HCT116 (cell line): ENCODE results near the gene ZNF423.

Experiments used
- POLR2A ChIP-seq: IDR thresholded peaks from 2 replicates; pipeline ENCODE4 v1.7.0; 2011; ENCODE audit warnings: borderline replicate concordance; ENCODE audit not compliant: insufficient read depth, insufficient read length; ENCODE audit errors: extremely low read depth
- POLR2AphosphoS5 ChIP-seq: IDR thresholded peaks from 2 replicates; pipeline ENCODE4 v1.6.1; 2011; ENCODE audit warnings: mild to moderate bottlenecking, low read depth, low read length, moderate library complexity
- TCF7L2 ChIP-seq: IDR thresholded peaks from 2 replicates; pipeline ENCODE4 v1.7.0; 2011; ENCODE audit warnings: borderline replicate concordance, inconsistent platforms; ENCODE audit not compliant: insufficient read depth, insufficient read length; ENCODE audit errors: extremely low read depth
- ZNF274 ChIP-seq: fragments of 200-500 bp; sonication (Bioruptor generic); IDR thresholded peaks from 2 replicates; pipeline ENCODE4 v1.6.1; 2014; ENCODE audit warnings: mild to moderate bottlenecking, low read depth, low read length, inconsistent platforms
- TF ChIP-seq, protein P1 (sequence below): IDR thresholded peaks from 2 replicates; pipeline ENCODE4 v1.6.1; 2012; ENCODE audit warnings: low read depth
- TF ChIP-seq, protein P2 (sequence below), 3 experiments: fragments of 200-600 bp in 1 of 3; sonication (generic) in 1 of 3; IDR thresholded peaks in 2 of 3; conservative IDR thresholded peaks in 1 of 3; 2 replicates each; pipeline ENCODE4 v1.5.1; 2012 to 2017; ENCODE audit warnings: low read depth in 2 of 3, low read length in 2 of 3, antibody characterized with exemption in 1 of 3, borderline replicate concordance in 1 of 3, control low read depth in 1 of 3, mild to moderate bottlenecking in 1 of 3, mixed read lengths in 1 of 3, mixed run types in 1 of 3, moderate library complexity in 1 of 3; ENCODE audit not compliant: insufficient read depth in 1 of 3

DNA sequence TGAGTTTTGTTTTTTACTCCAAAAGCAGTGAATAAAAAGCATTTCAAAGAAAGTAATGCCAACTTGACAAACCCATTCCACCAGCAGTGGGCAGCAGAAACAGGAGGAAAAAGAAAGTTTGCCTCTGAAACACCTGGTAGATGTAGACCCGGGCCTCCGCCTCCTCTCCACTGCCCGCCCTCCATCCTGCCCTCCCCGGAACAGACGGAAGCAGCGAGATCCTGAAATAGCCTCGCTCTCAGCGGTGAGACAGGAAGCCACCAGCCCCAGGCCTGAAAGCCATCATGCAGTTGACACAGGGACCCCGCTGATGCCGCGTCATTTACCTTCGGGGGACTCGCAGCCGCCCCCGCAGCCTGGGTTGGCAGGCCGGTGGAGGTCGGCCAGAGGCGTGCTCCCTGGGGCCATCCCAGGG is 414.5 kb downstream of the ZNF423 start:
- TF ChIP-seq TCF7L2: no peak
- no peak for TF ChIP-seq POLR2A
- TF ChIP-seq, protein P1, sequence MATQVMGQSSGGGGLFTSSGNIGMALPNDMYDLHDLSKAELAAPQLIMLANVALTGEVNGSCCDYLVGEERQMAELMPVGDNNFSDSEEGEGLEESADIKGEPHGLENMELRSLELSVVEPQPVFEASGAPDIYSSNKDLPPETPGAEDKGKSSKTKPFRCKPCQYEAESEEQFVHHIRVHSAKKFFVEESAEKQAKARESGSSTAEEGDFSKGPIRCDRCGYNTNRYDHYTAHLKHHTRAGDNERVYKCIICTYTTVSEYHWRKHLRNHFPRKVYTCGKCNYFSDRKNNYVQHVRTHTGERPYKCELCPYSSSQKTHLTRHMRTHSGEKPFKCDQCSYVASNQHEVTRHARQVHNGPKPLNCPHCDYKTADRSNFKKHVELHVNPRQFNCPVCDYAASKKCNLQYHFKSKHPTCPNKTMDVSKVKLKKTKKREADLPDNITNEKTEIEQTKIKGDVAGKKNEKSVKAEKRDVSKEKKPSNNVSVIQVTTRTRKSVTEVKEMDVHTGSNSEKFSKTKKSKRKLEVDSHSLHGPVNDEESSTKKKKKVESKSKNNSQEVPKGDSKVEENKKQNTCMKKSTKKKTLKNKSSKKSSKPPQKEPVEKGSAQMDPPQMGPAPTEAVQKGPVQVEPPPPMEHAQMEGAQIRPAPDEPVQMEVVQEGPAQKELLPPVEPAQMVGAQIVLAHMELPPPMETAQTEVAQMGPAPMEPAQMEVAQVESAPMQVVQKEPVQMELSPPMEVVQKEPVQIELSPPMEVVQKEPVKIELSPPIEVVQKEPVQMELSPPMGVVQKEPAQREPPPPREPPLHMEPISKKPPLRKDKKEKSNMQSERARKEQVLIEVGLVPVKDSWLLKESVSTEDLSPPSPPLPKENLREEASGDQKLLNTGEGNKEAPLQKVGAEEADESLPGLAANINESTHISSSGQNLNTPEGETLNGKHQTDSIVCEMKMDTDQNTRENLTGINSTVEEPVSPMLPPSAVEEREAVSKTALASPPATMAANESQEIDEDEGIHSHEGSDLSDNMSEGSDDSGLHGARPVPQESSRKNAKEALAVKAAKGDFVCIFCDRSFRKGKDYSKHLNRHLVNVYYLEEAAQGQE: no peak
- no peak for TF ChIP-seq ZNF274
- TF ChIP-seq, protein P2, sequence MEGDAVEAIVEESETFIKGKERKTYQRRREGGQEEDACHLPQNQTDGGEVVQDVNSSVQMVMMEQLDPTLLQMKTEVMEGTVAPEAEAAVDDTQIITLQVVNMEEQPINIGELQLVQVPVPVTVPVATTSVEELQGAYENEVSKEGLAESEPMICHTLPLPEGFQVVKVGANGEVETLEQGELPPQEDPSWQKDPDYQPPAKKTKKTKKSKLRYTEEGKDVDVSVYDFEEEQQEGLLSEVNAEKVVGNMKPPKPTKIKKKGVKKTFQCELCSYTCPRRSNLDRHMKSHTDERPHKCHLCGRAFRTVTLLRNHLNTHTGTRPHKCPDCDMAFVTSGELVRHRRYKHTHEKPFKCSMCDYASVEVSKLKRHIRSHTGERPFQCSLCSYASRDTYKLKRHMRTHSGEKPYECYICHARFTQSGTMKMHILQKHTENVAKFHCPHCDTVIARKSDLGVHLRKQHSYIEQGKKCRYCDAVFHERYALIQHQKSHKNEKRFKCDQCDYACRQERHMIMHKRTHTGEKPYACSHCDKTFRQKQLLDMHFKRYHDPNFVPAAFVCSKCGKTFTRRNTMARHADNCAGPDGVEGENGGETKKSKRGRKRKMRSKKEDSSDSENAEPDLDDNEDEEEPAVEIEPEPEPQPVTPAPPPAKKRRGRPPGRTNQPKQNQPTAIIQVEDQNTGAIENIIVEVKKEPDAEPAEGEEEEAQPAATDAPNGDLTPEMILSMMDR (IDR thresholded peaks at IDR 0.05 in 2 of 3, conservative IDR thresholded peaks at IDR 0.05 in 1 of 3; ENCODE audit: borderline replicate concordance in 1 of 3, insufficient read depth in 1 of 3, low read depth in 2 of 3, low read length in 2 of 3): peak in 1 of 3 experiments; percentile 22; a peak in 1 of 6 replicates
- no peak for TF ChIP-seq POLR2AphosphoS5
